ENCODE measurements around the gene RNF157.

The RNF157 gene

DNA sequence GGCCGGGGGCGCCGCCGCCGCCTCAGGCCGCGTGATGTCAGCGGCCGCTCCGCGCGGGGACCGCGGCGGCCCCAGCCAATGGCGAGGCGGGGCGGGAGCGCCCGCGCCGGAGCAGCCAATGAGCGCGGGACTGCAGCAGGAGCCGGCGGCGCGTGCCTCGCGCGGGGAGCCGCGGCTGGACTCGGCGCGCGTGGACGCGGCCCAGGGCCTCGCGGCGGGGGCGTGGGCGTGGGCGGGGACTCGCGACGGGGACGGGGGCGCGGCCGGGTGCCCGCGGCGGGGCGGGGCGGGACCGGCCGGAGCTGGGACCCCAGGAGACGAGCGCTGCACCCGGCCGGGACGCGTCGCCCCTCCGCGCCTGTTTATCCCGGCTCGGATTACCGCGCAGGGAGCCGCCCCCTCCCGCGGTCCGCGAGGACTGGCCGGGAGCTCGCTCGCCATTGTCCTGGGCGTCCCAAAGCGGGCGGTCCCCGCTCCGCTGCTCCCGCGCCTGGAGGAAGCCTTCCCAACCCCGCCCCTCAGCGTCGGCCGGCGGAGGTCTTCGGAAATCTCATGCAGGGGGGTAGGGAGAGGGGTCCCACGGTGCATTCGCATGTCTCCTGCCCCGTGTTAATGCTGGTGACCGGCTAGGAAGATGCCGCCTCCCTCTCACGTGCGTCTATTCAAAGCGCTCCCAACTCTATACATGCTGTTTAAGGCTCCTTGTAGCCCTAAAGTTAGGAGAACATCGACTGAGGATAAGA, at the start of gene RNF157:
RNF157 (minus strand) TSS at position 33 of the 743 bp plus-strand sequence. CDS start 253 bp downstream, outside the sequence.
- DNase-seq (ENCODE audit: low spot score in 2 of 2): peak; percentile 44 to 76
- H3K27ac Mint-ChIP-seq: peak within 1 kb of the TSS; percentile 91
- H3K36me3 Mint-ChIP-seq: no peaks in the 10 kb centered on the region
- no peaks in the 10 kb centered on the region for H3K9me3 Mint-ChIP-seq
- peak within 1 kb of the TSS; percentile 79 for H3K4me3 Mint-ChIP-seq
- peak; percentile 92 for ATAC-seq
- peaks cover 25% of the 10 kb centered on the region for H3K4me1 Mint-ChIP-seq

- Mint-ChIP-seq H3K36me3 (no peaks in the 10 kb centered on the region), H3K4me1 (peaks cover 15% of the 10 kb centered on the region), H3K27ac (no peak overlapping the region), H3K4me3 (no peak overlapping the region), H3K9me3 (no peaks in the 10 kb centered on the region)
- no peak for DNase-seq (ENCODE audit: low spot score in 2 of 2)
- no peak for ATAC-seq
Observed at GRCh38 chr17:76281573-76282371, 41.5 kb upstream of the RNF157 start.

DNA sequence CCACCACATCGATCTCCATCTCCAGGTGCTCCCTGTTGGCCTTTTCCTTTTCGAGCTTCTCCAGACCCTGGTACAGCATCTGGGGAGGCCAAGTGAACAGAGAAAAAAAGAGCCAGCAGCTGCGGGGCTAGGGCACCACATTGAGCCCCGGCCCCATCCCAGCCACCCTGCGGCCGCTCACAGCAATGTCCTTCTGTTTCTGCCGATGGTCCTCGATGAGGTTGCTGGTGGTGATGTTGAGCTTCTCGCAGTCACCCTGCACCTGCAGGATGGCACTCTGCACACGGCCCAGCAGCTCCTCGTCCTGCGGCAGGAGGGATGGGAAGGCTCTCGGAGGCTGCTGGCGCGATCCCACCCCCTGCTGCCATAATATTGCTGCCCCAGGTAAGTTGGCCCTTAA, 40.4 kb upstream of the RNF157 start:
- H3K4me1 Mint-ChIP-seq: peaks cover 26% of the 10 kb centered on the region
- no peak overlapping the region for H3K4me3 Mint-ChIP-seq
- peak overlapping the region; percentile 40 for H3K27ac Mint-ChIP-seq

GRCh38 chr17:76279742-76280287, 39.5 kb upstream of the RNF157 start:
- ATAC-seq: no peak

More for the DNA sequence above, 40.4 kb upstream of the RNF157 start:
- ATAC-seq (no peak), DNase-seq (ENCODE audit: low spot score in 2 of 2) (no peak)
- peaks cover 8% of the 10 kb centered on the region for H3K36me3 Mint-ChIP-seq
- no peaks in the 10 kb centered on the region for H3K9me3 Mint-ChIP-seq

DNA sequence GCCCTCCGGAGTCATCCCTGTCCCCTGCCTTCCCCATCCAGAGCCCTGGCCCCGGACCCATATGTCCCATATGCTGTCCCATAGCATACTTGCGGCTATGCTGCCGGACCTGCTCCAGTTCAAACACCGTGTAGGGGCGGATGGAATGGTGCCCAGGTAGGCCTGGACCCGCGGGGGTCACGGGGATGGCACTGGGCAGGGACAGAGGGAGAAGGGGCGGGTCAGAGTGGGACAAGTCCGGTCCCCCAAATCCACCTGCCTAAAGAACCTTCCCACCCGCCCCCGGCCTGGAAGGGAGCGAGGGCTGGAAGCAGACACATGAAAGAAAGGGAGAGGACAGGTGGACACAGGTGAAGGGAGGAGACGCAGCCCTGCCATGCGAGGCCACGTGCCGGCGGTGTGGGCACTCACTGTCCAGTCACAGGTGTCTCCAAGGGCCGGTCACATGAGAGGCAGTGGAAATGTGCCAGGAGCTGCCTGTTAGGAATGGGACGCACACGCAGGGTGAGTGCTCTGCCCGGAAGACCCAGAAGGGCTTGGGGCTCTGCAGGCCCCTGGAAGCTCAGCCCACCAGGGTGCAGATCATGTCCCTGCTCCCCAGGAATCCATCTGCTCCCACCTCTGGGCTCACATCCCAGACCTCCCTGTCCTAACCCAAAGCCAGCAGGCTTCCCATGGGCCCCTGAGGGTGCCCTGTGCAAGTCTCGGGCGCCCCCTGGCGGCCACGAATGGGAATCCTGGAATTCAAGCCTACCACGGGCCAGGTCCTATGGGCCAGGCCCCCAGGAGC, 38.9 kb upstream of the RNF157 start:
- Mint-ChIP-seq H3K27ac (no peak overlapping the region), H3K4me3 (no peak overlapping the region), H3K4me1 (peaks cover 31% of the 10 kb centered on the region), H3K9me3 (no peaks in the 10 kb centered on the region), H3K36me3 (peaks cover 23% of the 10 kb centered on the region)
- DNase-seq (ENCODE audit: low spot score in 2 of 2) (peak; percentile 87 to 92), ATAC-seq (peak; percentile 82)

More at GRCh38 chr17:76279742-76280287, 39.5 kb upstream of the RNF157 start:
- Mint-ChIP-seq H3K4me1 (peaks cover 29% of the 10 kb centered on the region), H3K36me3 (peaks cover 16% of the 10 kb centered on the region), H3K4me3 (no peak overlapping the region), H3K27ac (peak overlapping the region; percentile 40), H3K9me3 (no peaks in the 10 kb centered on the region)
- no peak for DNase-seq (ENCODE audit: low spot score in 2 of 2)

DNA sequence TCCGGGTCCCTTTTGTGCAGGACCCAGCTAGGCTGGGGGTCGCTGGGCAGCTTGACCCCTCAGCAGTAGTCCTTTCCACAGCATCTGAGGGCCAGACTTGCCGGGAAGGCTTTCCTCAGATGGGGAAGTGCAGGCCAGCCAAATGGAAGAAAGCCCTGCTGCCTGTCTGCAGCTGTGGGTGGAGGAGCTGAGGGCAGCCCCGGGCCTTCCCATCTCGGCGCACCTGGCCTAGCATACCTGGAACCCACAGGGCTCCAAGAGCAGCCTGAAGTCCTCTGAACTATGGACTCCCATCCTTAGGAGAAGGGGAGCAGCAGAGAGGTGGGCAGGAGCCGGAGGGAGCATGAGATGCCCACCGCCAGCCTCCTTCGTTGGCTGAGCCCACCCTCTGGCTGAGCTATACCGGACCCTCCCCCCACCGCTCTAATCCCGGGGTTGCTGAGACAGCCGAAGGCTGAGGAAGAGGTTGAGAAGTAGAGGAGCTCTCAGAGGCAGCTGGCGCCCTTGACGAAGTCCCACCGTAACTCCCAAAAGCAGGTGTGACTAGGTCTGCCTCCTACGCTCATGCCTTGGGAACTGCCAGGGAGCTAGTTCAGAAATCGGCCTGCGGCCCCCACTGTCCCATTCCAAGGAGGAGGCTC, 38.1 kb upstream of the RNF157 start:
- peaks cover 39% of the 10 kb centered on the region for H3K4me1 Mint-ChIP-seq
- H3K36me3 Mint-ChIP-seq: peaks cover 30% of the 10 kb centered on the region
- H3K9me3 Mint-ChIP-seq: no peaks in the 10 kb centered on the region
- H3K4me3 Mint-ChIP-seq: no peak overlapping the region
- DNase-seq (ENCODE audit: low spot score in 2 of 2) (no peak), ATAC-seq (no peak)
- no peak overlapping the region for H3K27ac Mint-ChIP-seq

DNA sequence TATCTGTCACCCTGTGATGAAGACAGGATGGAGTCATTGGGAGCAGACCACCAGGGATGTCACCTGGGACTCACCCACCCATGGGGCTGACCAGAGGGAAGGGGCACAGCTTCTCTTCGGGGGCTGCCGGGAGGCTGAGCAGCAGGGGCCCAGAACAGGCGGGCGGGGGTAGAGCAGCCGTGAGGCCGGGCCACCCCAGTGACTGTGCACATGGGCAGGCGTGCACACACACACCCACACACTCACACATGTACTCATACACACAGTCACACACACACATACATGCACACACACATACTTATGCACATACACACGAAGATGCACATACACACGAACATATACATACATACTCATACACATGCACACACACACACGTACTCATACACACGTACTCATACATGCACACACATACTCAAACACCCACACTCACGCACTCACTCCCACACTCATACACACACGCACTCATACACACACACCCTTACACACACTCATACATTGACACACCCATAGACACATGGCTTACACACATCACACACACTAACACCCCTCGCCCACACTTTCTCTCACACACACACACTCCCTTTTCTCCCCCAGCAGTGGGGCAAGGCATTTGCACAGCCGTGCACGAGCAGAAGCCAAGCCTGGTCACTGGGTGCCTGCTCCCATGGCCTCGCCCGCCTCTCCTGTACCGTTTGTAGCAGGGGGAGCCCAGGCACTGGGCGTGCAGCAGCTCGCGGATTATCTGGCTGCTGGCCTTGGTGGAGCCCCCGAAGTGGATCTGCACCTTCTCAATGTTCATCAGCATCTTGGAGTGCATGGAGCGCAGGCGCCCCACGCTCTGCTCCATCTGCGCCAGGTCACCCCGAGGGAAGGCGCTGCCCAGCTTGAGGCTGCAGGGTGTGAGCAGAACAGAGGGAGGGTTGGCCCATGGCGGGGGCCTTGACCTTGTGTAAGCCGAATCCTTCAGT, 37.3 kb upstream of the RNF157 start:
- Mint-ChIP-seq H3K4me1 (peaks cover 47% of the 10 kb centered on the region), H3K36me3 (peaks cover 38% of the 10 kb centered on the region), H3K9me3 (no peaks in the 10 kb centered on the region), H3K27ac (peak overlapping the region; percentile 14), H3K4me3 (no peak overlapping the region)
- DNase-seq (ENCODE audit: low spot score in 2 of 2) (peak in 1 of 2 donors; percentile 52), ATAC-seq (no peak)

- DNase-seq (ENCODE audit: low spot score in 2 of 2): no peak
- peaks cover 51% of the 10 kb centered on the region for H3K4me1 Mint-ChIP-seq
- H3K4me3 Mint-ChIP-seq: no peak overlapping the region
- peak overlapping the region; percentile 14 for H3K27ac Mint-ChIP-seq
- peaks cover 47% of the 10 kb centered on the region for H3K36me3 Mint-ChIP-seq
- no peak for ATAC-seq
- no peaks in the 10 kb centered on the region for H3K9me3 Mint-ChIP-seq
Observed at GRCh38 chr17:76276461-76277299, 36.4 kb upstream of the RNF157 start.

GRCh38 chr17:76276069-76276431, 35.8 kb upstream of the RNF157 start:
- Mint-ChIP-seq H3K27ac (peak overlapping the region; percentile 14), H3K4me3 (no peak overlapping the region), H3K9me3 (no peaks in the 10 kb centered on the region), H3K36me3 (peaks cover 54% of the 10 kb centered on the region), H3K4me1 (peaks cover 56% of the 10 kb centered on the region)
- no peak for DNase-seq (ENCODE audit: low spot score in 2 of 2)
- ATAC-seq: no peak

- DNase-seq (ENCODE audit: low spot score in 2 of 2) (peak in 1 of 2 donors; percentile 61), ATAC-seq (no peak)
- peaks cover 61% of the 10 kb centered on the region for H3K4me1 Mint-ChIP-seq
- peaks cover 59% of the 10 kb centered on the region for H3K36me3 Mint-ChIP-seq
- peak overlapping the region; percentile 14 for H3K27ac Mint-ChIP-seq
- no peaks in the 10 kb centered on the region for H3K9me3 Mint-ChIP-seq
- no peak overlapping the region for H3K4me3 Mint-ChIP-seq
Observed at GRCh38 chr17:76275382-76276068, 35.2 kb upstream of the RNF157 start.

DNA sequence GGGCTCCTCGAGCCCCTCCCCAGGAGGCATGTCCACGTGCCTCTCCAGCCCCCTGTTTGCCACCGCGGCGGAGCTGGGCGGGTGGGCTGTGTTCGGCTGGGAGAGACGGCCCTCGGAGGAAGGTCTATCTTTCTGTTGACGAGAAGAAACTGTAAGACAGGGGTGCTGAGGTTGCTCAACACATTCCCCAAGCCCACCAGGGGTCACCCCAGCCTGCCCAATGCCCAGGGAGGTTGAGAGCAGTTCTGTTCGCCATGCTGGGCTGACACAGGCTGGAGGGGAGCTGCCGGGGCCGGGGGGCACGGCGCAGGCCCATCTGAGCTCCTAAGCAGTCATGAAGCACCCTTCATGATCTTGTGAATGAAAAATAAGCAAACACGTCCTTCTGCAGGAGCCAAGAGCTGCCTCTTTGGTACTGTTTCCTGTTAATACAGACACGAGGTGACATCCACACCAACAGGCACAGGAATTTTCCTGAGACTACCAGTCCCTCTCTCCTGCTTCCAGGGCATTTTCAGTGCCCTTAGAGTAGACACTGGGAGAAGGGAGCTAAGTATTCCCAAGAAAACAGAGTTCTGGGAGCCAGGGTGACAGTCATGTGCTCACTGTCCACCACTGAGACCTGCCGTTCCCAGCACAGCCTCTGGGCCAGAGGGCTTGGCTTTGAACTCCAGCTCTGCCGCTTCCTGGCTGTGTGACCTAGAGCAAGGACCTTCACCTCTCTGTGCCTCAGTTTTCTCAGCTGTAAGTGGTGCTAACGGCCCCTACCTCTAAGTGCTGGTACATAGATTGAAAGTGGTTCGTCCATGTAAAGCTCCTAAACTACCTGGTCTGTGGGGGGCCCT, 34.0 kb upstream of the RNF157 start:
- peaks cover 71% of the 10 kb centered on the region for H3K36me3 Mint-ChIP-seq
- H3K4me1 Mint-ChIP-seq: peaks cover 63% of the 10 kb centered on the region
- ATAC-seq: no peak
- DNase-seq (ENCODE audit: low spot score in 2 of 2): peak in 1 of 2 donors; percentile 64
- no peaks in the 10 kb centered on the region for H3K9me3 Mint-ChIP-seq
- peak overlapping the region; percentile 96 for H3K27ac Mint-ChIP-seq
- no peak overlapping the region for H3K4me3 Mint-ChIP-seq
